Cerebellar cortex (tissue), 1 donor: Measurements from ENCODE around the gene USP17L5.
"Not testable (repeated sequence)": the region's sequence is repeated elsewhere in the genome, so short reads cannot be mapped to it uniquely, and the experiment has no call there.

Experiments used
- DNase-seq: peaks from one replicate; pipeline ENCODE4 v3.0.0-alpha.2; 2015; ENCODE audit warnings: low spot score

The USP17L5 gene

DNA sequence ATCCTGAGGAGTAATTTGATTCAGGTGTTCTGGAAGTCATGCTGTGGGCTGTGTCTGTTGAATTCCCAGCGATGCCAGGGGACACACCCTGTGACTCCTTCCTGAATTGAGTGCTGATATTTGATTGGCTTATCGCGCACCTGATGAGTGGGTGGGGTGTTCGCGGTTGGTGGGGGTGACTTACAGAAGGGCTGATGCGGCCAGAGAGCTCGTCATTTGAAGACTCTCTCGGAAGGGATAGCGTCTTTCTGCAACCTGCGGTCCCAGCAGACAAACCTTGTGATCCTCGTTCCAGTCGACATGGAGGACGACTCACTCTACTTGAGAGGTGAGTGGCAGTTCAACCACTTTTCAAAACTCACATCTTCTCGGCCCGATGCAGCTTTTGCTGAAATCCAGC, at the start of gene USP17L5:
TSS of gene USP17L5 (plus strand) at position 301 of the 400 bp plus-strand sequence. CDS start at position 301, 0 bp downstream.
- not testable (repeated sequence) for DNase-seq

- not testable (repeated sequence) for DNase-seq
Observed at GRCh38 chr4:9324191-9324590, 15.0 kb upstream of the USP17L5 start.

DNA sequence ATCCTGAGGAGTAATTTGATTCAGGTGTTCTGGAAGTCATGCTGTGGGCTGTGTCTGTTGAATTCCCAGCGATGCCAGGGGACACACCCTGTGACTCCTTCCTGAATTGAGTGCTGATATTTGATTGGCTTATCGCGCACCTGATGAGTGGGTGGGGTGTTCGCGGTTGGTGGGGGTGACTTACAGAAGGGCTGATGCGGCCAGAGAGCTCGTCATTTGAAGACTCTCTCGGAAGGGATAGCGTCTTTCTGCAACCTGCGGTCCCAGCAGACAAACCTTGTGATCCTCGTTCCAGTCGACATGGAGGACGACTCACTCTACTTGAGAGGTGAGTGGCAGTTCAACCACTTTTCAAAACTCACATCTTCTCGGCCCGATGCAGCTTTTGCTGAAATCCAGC, 14.3 kb upstream of the USP17L5 start, which contains the start of gene USP17L24:
TSS of gene USP17L24 (plus strand) at position 301 of the 400 bp plus-strand sequence. CDS start at position 301, 0 bp downstream.
- DNase-seq, result not testable (repeated sequence)

DNA sequence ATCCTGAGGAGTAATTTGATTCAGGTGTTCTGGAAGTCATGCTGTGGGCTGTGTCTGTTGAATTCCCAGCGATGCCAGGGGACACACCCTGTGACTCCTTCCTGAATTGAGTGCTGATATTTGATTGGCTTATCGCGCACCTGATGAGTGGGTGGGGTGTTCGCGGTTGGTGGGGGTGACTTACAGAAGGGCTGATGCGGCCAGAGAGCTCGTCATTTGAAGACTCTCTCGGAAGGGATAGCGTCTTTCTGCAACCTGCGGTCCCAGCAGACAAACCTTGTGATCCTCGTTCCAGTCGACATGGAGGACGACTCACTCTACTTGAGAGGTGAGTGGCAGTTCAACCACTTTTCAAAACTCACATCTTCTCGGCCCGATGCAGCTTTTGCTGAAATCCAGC, 9.6 kb upstream of the USP17L5 start, which contains the start of gene USP17L25:
TSS of gene USP17L25 (plus strand) at position 301 of the 400 bp plus-strand sequence. CDS start at position 301, 0 bp downstream.
- DNase-seq, result not testable (repeated sequence)

DNA sequence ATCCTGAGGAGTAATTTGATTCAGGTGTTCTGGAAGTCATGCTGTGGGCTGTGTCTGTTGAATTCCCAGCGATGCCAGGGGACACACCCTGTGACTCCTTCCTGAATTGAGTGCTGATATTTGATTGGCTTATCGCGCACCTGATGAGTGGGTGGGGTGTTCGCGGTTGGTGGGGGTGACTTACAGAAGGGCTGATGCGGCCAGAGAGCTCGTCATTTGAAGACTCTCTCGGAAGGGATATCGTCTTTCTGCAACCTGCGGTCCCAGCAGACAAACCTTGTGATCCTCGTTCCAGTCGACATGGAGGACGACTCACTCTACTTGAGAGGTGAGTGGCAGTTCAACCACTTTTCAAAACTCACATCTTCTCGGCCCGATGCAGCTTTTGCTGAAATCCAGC, 4.8 kb upstream of the USP17L5 start, which contains the start of gene USP17L26:
TSS of gene USP17L26 (plus strand) at position 301 of the 400 bp plus-strand sequence. CDS start at position 301, 0 bp downstream.
- not testable (repeated sequence) for DNase-seq

DNA sequence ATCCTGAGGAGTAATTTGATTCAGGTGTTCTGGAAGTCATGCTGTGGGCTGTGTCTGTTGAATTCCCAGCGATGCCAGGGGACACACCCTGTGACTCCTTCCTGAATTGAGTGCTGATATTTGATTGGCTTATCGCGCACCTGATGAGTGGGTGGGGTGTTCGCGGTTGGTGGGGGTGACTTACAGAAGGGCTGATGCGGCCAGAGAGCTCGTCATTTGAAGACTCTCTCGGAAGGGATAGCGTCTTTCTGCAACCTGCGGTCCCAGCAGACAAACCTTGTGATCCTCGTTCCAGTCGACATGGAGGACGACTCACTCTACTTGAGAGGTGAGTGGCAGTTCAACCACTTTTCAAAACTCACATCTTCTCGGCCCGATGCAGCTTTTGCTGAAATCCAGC, 4.6 kb downstream of the USP17L5 start, which contains the start of gene USP17L27:
TSS of gene USP17L27 (plus strand) at position 301 of the 400 bp plus-strand sequence. CDS start at position 301, 0 bp downstream.
- DNase-seq, result not testable (repeated sequence)

DNA sequence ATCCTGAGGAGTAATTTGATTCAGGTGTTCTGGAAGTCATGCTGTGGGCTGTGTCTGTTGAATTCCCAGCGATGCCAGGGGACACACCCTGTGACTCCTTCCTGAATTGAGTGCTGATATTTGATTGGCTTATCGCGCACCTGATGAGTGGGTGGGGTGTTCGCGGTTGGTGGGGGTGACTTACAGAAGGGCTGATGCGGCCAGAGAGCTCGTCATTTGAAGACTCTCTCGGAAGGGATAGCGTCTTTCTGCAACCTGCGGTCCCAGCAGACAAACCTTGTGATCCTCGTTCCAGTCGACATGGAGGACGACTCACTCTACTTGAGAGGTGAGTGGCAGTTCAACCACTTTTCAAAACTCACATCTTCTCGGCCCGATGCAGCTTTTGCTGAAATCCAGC, 9.4 kb downstream of the USP17L5 start, which contains the start of gene USP17L28:
TSS of gene USP17L28 (plus strand) at position 301 of the 400 bp plus-strand sequence. CDS start at position 301, 0 bp downstream.
- DNase-seq, result not testable (repeated sequence)

DNA sequence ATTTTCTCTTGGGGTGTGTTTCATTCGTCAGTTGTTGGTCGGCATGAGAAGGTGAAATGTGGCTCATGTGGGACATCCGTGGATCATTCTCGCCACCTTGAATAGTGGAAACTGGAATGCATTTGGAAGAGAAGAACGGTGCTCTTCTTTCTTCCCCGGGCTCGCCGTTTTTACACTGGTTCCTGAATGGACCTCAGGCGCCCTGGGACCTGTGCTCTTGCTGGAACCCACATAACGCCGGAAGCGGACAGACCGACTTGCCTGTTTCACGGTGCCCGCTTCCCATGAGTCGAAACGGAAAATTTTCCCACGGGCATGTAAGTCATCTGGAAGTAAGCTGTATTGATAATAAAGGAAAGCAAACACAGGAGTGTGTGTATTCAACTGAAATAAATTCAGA, 11.7 kb downstream of the USP17L5 start:
- DNase-seq, result not testable (repeated sequence)

DNA sequence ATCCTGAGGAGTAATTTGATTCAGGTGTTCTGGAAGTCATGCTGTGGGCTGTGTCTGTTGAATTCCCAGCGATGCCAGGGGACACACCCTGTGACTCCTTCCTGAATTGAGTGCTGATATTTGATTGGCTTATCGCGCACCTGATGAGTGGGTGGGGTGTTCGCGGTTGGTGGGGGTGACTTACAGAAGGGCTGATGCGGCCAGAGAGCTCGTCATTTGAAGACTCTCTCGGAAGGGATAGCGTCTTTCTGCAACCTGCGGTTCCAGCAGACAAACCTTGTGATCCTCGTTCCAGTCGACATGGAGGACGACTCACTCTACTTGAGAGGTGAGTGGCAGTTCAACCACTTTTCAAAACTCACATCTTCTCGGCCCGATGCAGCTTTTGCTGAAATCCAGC, 14.1 kb downstream of the USP17L5 start, which contains the start of gene USP17L29:
TSS of gene USP17L29 (plus strand) at position 301 of the 400 bp plus-strand sequence. CDS start at position 301, 0 bp downstream.
- DNase-seq, result not testable (repeated sequence)

- not testable (repeated sequence) for DNase-seq
Observed at GRCh38 chr4:9362829-9363228, 23.6 kb downstream of the USP17L5 start, which contains the start of gene USP17L30. USP17L30 (plus strand) TSS chr4:9363129; CDS start chr4:9363129, 0 bp downstream.

GRCh38 chr4:9379881-9380280, 40.7 kb downstream of the USP17L5 start:
- not testable (repeated sequence) for DNase-seq

GRCh38 chr4:9381012-9381534, 41.9 kb downstream of the USP17L5 start:
- DNase-seq, result not testable (repeated sequence)

- no peak for DNase-seq
Observed at GRCh38 chr4:9384126-9384525, 44.9 kb downstream of the USP17L5 start.

GRCh38 chr4:9389001-9389400, 49.8 kb downstream of the USP17L5 start:
- DNase-seq, result not testable (repeated sequence)
